PC-3 (cell line): ENCODE results near the gene ATP5MG. TPM values are rescaled to one million over a fixed set of nuclear protein-coding genes. Genes with fewer than 3 reads are reported as not detected.
A peak's percentile ranks its signal among the peaks of the same experiment; 100 is the strongest.

Experiments
- ATAC-seq: fragments of 200-7000 bp; cut with Tn5 transposase; 2 replicates; pipeline ENCODE4 v1.9.1; 2020; ENCODE audit warnings: mild to moderate bottlenecking, moderate library complexity
- Bru-seq: library from RNA; stranded (reverse); fragments of 400-500 nt; gene quantifications from one replicate; lab custom pipeline; 2021; lab: Mats Ljungman, UMichigan
- BruChase-seq, 2 experiments: library from RNA; stranded (reverse); fragments of 400-500 nt; gene quantifications; one replicate each; lab custom pipeline; 2021; lab: Mats Ljungman, UMichigan
- BruUV-seq: library from RNA; stranded (reverse); fragments of 400-500 nt; replicated peaks from 2 replicates; lab custom pipeline; 2021; lab: Mats Ljungman, UMichigan
- CTCF ChIA-PET: fragments of 300-600 bp; sonication (Branson Sonifier 250); formaldehyde crosslinking; loops from one replicate; lab custom pipeline; 2022; ENCODE audit warnings: antibody characterized with exemption; lab: Charles Lee
- POLR2A ChIA-PET: fragments of 300-600 bp; sonication (Branson Sonifier 250); formaldehyde crosslinking; loops from one replicate; lab custom pipeline; 2022; ENCODE audit warnings: antibody characterized with exemption; ENCODE audit not compliant: unreplicated experiment; lab: Charles Lee
- DNase-seq: peaks from one replicate; pipeline ENCODE4 v3.0.0-alpha.2; 2015
- H2AFZ ChIP-seq: fragments of 300-600 bp; sonication (generic); 2 replicates; pipeline ENCODE4 v1.6.0; 2016; ENCODE audit warnings: antibody characterized with exemption, low read length
- H3F3A ChIP-seq: fragments of 300-600 bp; sonication (generic); one replicate; pipeline ENCODE4 v1.6.0; 2017; ENCODE audit warnings: antibody characterized with exemption, low read length, control low read depth, mild to moderate bottlenecking; ENCODE audit not compliant: unreplicated experiment
- H3K27ac ChIP-seq: fragments of 300-600 bp; sonication (generic); 2 replicates; pipeline ENCODE4 v1.5.1; 2016; ENCODE audit warnings: mild to moderate bottlenecking, low read length
- H3K27me3 ChIP-seq: fragments of 300-600 bp; sonication (generic); 2 replicates; pipeline ENCODE4 v1.6.1; 2016; ENCODE audit warnings: low read length, mixed read lengths
- H3K36me3 ChIP-seq: fragments of 300-600 bp; sonication (generic); 2 replicates; pipeline ENCODE4 v1.6.1; 2016; ENCODE audit warnings: low read depth, mixed run types, low read length, mixed read lengths
- H3K4me1 ChIP-seq: fragments of 300-600 bp; sonication (generic); 2 replicates; pipeline ENCODE4 v1.5.1; 2016; ENCODE audit warnings: low read length; ENCODE audit not compliant: insufficient read depth
- H3K4me2 ChIP-seq: fragments of 300-600 bp; sonication (generic); 2 replicates; pipeline ENCODE4 v1.6.0; 2016; ENCODE audit warnings: low read length
- H3K4me3 ChIP-seq: fragments of 300-600 bp; sonication (generic); 2 replicates; pipeline ENCODE4 v1.5.1; 2016; ENCODE audit warnings: mild to moderate bottlenecking, low read length, mixed read lengths
- H3K79me2 ChIP-seq: fragments of 300-600 bp; sonication (generic); 2 replicates; pipeline ENCODE4 v1.6.1; 2017; ENCODE audit warnings: low read length, mixed read lengths
- H3K9ac ChIP-seq: fragments of 300-600 bp; sonication (generic); 2 replicates; pipeline ENCODE4 v1.6.0; 2016; ENCODE audit warnings: mild to moderate bottlenecking, low read length
- H3K9me2 ChIP-seq: fragments of 300-600 bp; sonication (generic); replicated peaks from 2 replicates; pipeline ENCODE4 v1.6.1; 2016; ENCODE audit warnings: mixed run types, low read length, mixed read lengths
- H3K9me3 ChIP-seq: fragments of 300-600 bp; sonication (generic); 2 replicates; pipeline ENCODE4 v1.6.1; 2016; ENCODE audit warnings: low read length, mixed read lengths
- H4K20me1 ChIP-seq: fragments of 300-600 bp; sonication (generic); 2 replicates; pipeline ENCODE4 v1.6.1; 2016; ENCODE audit warnings: low read length, mixed read lengths
- EZH2 ChIP-seq: fragments of 300-600 bp; sonication (generic); IDR thresholded peaks from one replicate; pipeline ENCODE4 v1.6.1; 2017; ENCODE audit warnings: antibody characterized with exemption, mild to moderate bottlenecking, low read length; ENCODE audit not compliant: unreplicated experiment
- EZH2phosphoT487 ChIP-seq: fragments of 300-600 bp; sonication (generic); IDR thresholded peaks from 2 replicates; pipeline ENCODE4 v1.6.1; 2018; ENCODE audit warnings: mild to moderate bottlenecking, antibody characterized with exemption, low read length, borderline replicate concordance
- intact Hi-C: fragments of 100-400 bp; cut with micrococcal nuclease; formaldehyde crosslinking; loops from 2 replicates; pipeline ENCODE4 v1.9.0; 2023
- long read RNA-seq: library from polyadenylated mRNA; unstranded; transcript quantifications from one replicate; pipeline ENCODE4 v2.0.0, GENCODE V29; 2021; ENCODE audit not compliant: unreplicated experiment
- total RNA-seq: library from RNA; depleted of rRNA; stranded (reverse); fragments of >200 nt; gene quantifications from 2 replicates; pipeline ENCODE4 v1.2.3, GENCODE V29; 2014; rRNA removed
- TF ChIP-seq, protein P1 (sequence below): fragments of 300-600 bp; sonication (generic); conservative IDR thresholded peaks from 2 replicates; pipeline ENCODE4 v1.5.1; 2017; ENCODE audit warnings: antibody characterized with exemption, low read depth, mild to moderate bottlenecking, low read length

The ATP5MG gene, protein sequence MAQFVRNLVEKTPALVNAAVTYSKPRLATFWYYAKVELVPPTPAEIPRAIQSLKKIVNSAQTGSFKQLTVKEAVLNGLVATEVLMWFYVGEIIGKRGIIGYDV
- total RNA-seq: 256 and 375 TPM in 2 replicates
- Bru-seq, nascent RNA: percentile 94 among the genes with signal in this experiment
- percentile 98 among the genes with signal in this experiment for BruChase-seq, experiment 1, labeled RNA remaining after a 6-hour chase
- percentile 95 among the genes with signal in this experiment for BruChase-seq, experiment 2, labeled RNA remaining after a 2-hour chase
- long read RNA-seq, transcript ATP5MG-201 (3 exons, 1,577 nt): major isoform, 223 of 308 reads
- long read RNA-seq, partial matches to known transcripts: 78 of 308 reads
- long read RNA-seq, other reads (novel, unspliced or antisense): 2 of 308 reads

DNA sequence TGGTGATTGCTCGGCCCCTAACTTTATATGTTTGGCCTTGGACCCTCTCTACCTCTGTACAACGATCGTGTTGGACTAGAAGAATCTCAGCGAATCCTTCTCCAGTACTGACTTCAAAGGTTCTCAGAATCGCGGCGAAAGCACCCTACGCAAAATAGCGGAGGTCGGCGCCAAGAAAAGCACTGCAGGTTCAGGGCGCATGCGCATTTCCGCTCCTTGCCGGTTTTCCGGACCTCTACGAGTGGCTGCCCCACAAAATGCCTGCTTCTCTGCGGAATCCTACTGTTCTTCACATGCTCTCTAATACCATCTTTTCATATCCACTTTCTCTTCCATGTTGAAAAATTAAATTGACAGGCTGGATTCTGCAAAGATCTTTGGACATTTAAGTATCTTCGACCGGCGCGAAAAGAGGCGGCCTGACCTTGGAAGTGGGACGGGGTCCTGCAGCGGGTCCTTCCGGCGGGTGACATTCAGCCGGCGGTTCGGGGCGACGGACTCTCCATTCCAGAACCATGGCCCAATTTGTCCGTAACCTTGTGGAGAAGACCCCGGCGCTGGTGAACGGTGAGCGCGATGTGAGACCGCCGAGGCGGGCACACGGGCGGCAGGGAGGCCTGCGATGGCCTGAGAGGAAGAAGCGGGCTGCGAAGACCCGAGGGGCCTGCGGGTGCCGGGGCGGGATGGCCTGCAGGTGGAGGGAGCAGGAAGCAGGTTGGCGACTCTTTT lies at the start of gene ATP5MG:
ATP5MG (plus strand) TSS at position 456 of the 729 bp plus-strand sequence; CDS start at position 516, 60 bp downstream.
- H3K9me2 ChIP-seq: no peaks in the 10 kb centered on the region
- peak within 1 kb of the TSS; percentile 82 for H3K4me2 ChIP-seq
- TF ChIP-seq, protein P1, sequence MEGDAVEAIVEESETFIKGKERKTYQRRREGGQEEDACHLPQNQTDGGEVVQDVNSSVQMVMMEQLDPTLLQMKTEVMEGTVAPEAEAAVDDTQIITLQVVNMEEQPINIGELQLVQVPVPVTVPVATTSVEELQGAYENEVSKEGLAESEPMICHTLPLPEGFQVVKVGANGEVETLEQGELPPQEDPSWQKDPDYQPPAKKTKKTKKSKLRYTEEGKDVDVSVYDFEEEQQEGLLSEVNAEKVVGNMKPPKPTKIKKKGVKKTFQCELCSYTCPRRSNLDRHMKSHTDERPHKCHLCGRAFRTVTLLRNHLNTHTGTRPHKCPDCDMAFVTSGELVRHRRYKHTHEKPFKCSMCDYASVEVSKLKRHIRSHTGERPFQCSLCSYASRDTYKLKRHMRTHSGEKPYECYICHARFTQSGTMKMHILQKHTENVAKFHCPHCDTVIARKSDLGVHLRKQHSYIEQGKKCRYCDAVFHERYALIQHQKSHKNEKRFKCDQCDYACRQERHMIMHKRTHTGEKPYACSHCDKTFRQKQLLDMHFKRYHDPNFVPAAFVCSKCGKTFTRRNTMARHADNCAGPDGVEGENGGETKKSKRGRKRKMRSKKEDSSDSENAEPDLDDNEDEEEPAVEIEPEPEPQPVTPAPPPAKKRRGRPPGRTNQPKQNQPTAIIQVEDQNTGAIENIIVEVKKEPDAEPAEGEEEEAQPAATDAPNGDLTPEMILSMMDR: 0 out of 2 replicates have a peak, but pooled peaks have one; percentile 19
- TF ChIP-seq EZH2phosphoT487: no peak
- no peaks in the 10 kb centered on the region for H3K9me3 ChIP-seq
- H3K79me2 ChIP-seq: peaks cover 55% of the 10 kb centered on the region
- peak within 1 kb of the TSS; percentile 90 for H3K4me3 ChIP-seq
- POLR2A ChIA-PET: interaction anchor here (0.5 kb wide), 1 partner anchor 34 kb away, joined by 11 read pairs; no protein-coding TSS in a partner anchor
- ATAC-seq (peak; percentile 79), DNase-seq (peak; percentile 95)
- H2AFZ ChIP-seq: peak within 1 kb of the TSS; percentile 90
- H4K20me1 ChIP-seq: peaks cover 27% of the 10 kb centered on the region
- peaks cover 29% of the 10 kb centered on the region for H3K36me3 ChIP-seq
- CTCF ChIA-PET: no interaction called here
- peaks cover 3% of the 10 kb centered on the region for H3F3A ChIP-seq
- intact Hi-C loops: loop anchor here (1.0 to 10.0 kb wide), 3 partner anchors 37 to 163 kb away; partner anchors contain the start of gene IFT46
- H3K9ac ChIP-seq: peak within 1 kb of the TSS; percentile 92
- H3K4me1 ChIP-seq: peaks cover 14% of the 10 kb centered on the region; the same call in 1 of the 2 replicates
- H3K27me3 ChIP-seq: no peaks in the 10 kb centered on the region
- BruUV-seq: no TSS peak
- H3K27ac ChIP-seq: peak within 1 kb of the TSS; percentile 77

DNA sequence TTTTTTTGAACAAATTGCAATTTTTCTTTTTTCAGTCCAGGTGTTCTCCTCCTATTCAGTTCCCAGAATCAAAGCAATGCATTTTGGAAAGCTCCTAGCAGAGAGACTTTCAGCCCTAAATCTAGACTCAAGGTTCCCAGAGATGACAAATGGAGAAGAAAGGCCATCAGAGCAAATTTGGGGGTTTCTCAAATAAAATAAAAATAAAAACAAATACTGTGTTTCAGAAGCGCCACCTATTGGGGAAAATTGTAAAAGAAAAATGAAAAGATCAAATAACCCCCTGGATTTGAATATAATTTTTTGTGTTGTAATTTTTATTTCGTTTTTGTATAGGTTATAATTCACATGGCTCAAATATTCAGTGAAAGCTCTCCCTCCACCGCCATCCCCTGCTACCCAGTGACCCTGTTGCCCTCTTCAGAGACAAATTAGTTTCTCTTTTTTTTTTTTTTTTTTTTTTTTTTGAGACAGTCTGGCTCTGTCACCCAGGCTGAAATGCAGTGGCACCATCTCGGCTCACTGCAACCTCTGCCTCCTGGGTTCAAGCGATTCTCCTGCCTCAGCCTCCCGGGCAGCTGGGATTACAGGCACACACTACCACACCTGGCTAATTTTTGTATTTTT lies 48.2 kb upstream of the ATP5MG start:
- CTCF ChIA-PET: interaction anchor here (1.3 kb wide), 1 partner anchor 57 kb away, joined by 4 read pairs; no protein-coding TSS in a partner anchor
- Histone ChIP-seq H3K4me3 (no peak overlapping the region), H3K27me3 (peaks cover 24% of the 10 kb centered on the region; the same call in 1 of the 2 replicates)

More for the DNA sequence above, 48.2 kb upstream of the ATP5MG start:
- intact Hi-C loops: loop anchor here (1.0 to 2.0 kb wide), 3 partner anchors 58 to 208 kb away; no protein-coding TSS in a partner anchor
- ATAC-seq (no peak), DNase-seq (peak; percentile 67)
- Histone ChIP-seq H3F3A (no peaks in the 10 kb centered on the region), H3K9ac (no peak overlapping the region), H3K79me2 (no peaks in the 10 kb centered on the region), H4K20me1 (no peaks in the 10 kb centered on the region), H3K4me2 (no peak overlapping the region), H3K4me1 (no peaks in the 10 kb centered on the region), H3K9me2 (no peaks in the 10 kb centered on the region), H3K27ac (no peak overlapping the region), H3K9me3 (no peaks in the 10 kb centered on the region), H2AFZ (no peak overlapping the region), H3K36me3 (no peaks in the 10 kb centered on the region)
- TF ChIP-seq EZH2phosphoT487: no peak
- TF ChIP-seq EZH2: no peak
- TF ChIP-seq, protein P1: peak; percentile 86
- POLR2A ChIA-PET: no interaction called here
- BruUV-seq: no TSS peak
